Measurements from ENCODE around the gene SPTY2D1.
A peak's percentile ranks its signal among the peaks of the same experiment; 100 is the strongest.
"Not testable (repeated sequence)": the region's sequence is repeated elsewhere in the genome, so short reads cannot be mapped to it uniquely, and the experiment has no call there.

SPTY2D1 gene

GRCh38 chr11:18617688-18618341 lies 16.3 kb downstream of the SPTY2D1 start:
- DNase-seq (ENCODE audit: low read depth in 2 of 2) = no peak

GRCh38 chr11:18615628-18616392 lies 18.3 kb downstream of the SPTY2D1 start:
- DNase-seq (ENCODE audit: low read depth in 2 of 2) = no peak

- DNase-seq (ENCODE audit: low read depth in 2 of 2) = no peak
Observed at GRCh38 chr11:18614667-18615066, 19.5 kb downstream of the SPTY2D1 start.

- no peak for DNase-seq (ENCODE audit: low read depth in 2 of 2)
Observed at GRCh38 chr11:18612394-18612793, 21.7 kb downstream of the SPTY2D1 start.

- DNase-seq (ENCODE audit: low read depth in 2 of 2) = no peak
Observed at GRCh38 chr11:18611196-18611595, 22.9 kb downstream of the SPTY2D1 start.

GRCh38 chr11:18608376-18608775 lies 25.8 kb downstream of the SPTY2D1 start:
- no peak for DNase-seq (ENCODE audit: low read depth in 2 of 2)

- DNase-seq (ENCODE audit: low read depth in 2 of 2) = no peak
Observed at GRCh38 chr11:18600915-18601569, 33.1 kb downstream of the SPTY2D1 start.

GRCh38 chr11:18599739-18600230 lies 34.4 kb downstream of the SPTY2D1 start, which contains the start of gene MISFA:
Gene MISFA (plus strand): TSS chr11:18599789. CDS start chr11:18599929, 140 bp downstream.
- no peak for DNase-seq (ENCODE audit: low read depth in 2 of 2)

- DNase-seq (ENCODE audit: low read depth in 2 of 2) = no peak
Observed at GRCh38 chr11:18594999-18595749, 39.0 kb downstream of the SPTY2D1 start.

GRCh38 chr11:18594088-18594487 lies 40.1 kb downstream of the SPTY2D1 start:
- DNase-seq (ENCODE audit: low read depth in 2 of 2) = not testable (repeated sequence)

- DNase-seq (ENCODE audit: low read depth in 2 of 2) = no peak
Observed at GRCh38 chr11:18590571-18590970, 43.6 kb downstream of the SPTY2D1 start.

- peak; percentile 24 to 37 for DNase-seq (ENCODE audit: low read depth in 2 of 2)
Observed at GRCh38 chr11:18588297-18589252, 45.6 kb downstream of the SPTY2D1 start, which contains the start of gene UEVLD. Gene UEVLD (minus strand): TSS chr11:18588734. CDS start chr11:18588654, 80 bp downstream.

GRCh38 chr11:18581825-18582224 lies 52.3 kb downstream of the SPTY2D1 start:
- DNase-seq (ENCODE audit: low read depth in 2 of 2) = no peak

- no peak for DNase-seq (ENCODE audit: low read depth in 2 of 2)
Observed at GRCh38 chr11:18580113-18580766, 53.9 kb downstream of the SPTY2D1 start.

GRCh38 chr11:18578975-18579598 lies 55.1 kb downstream of the SPTY2D1 start:
- no peak for DNase-seq (ENCODE audit: low read depth in 2 of 2)

- DNase-seq (ENCODE audit: low read depth in 2 of 2) = no peak
Observed at GRCh38 chr11:18575361-18575760, 58.8 kb downstream of the SPTY2D1 start.

- DNase-seq (ENCODE audit: low read depth in 2 of 2) = no peak
Observed at GRCh38 chr11:18567081-18567480, 67.1 kb downstream of the SPTY2D1 start.

- DNase-seq (ENCODE audit: low read depth in 2 of 2) = no peak
Observed at GRCh38 chr11:18566406-18566805, 67.7 kb downstream of the SPTY2D1 start.

- DNase-seq (ENCODE audit: low read depth in 2 of 2) = no peak
Observed at GRCh38 chr11:18564149-18564548, 70.0 kb downstream of the SPTY2D1 start.
